HL-60/S4 (cell line): ENCODE results near the gene TBC1D22A.

ENCODE experiments used
- in situ Hi-C: fragments of 300-500 bp; cut with MboI; formaldehyde crosslinking; loops from 2 replicates; pipeline ENCODE4 v1.14.3; 2022; ENCODE audit warnings: low sequenced_read_pairs

Gene TBC1D22A

GRCh38 chr22:46752286-46752987, 10.0 kb upstream of the TBC1D22A start:
- in situ Hi-C loops = no loop called here

DNA sequence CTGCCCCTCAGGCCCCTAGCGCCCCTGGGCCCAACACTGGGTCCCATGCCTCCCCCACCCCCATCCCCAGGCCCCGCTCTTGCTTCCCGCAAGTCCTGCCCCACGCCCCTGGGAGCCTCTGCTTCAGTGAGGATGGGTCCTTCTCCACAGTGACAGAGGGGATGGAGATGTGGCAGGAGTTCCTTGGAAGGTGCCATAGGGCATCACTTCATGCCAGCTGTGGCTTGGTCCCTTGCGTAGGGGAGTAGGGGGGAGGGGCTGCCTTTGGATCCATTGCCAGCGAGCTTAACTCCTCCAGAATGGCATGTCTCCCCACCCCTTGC, 9.5 kb upstream of the TBC1D22A start:
- in situ Hi-C loops = no loop called here

- in situ Hi-C loops = no loop called here
Observed at GRCh38 chr22:46753360-46753759, 9.1 kb upstream of the TBC1D22A start.

GRCh38 chr22:46753761-46754109, 8.7 kb upstream of the TBC1D22A start:
- in situ Hi-C loops = no loop called here

DNA sequence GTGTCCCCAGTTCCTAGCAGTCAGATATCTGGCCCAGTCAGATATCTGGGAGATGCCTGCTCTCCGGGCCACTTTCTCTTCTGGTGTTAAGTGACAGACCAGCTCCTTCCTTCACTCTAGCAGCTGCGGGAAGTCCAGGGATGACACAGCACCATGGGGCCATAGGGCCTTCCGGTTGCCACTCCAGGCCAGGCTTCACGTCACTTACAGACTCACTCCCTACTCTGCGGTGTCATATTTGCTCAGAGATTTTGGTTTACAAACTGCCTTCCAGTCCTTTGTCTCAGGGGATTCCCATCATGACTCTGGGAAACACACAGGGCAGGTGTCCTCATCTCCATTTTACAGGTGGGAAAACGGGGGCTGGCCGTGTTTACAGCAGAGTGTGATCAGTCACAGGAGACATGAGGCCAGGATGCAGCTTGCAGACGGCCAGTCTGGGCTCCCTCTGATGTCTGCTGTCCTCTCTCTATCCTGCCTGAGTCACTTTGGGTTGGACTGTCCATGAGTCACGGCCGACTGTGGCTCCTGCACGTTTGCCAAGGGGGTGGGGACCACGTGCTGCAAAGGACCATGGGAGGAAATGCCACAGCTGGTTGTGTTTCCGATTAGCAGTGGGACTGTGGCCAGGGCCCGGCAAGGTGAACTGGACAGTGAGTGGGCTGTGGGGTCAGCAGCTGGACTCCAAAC, 8.2 kb upstream of the TBC1D22A start:
- in situ Hi-C loops = no loop called here

- in situ Hi-C loops = no loop called here
Observed at GRCh38 chr22:46754826-46755225, 7.6 kb upstream of the TBC1D22A start.

GRCh38 chr22:46755525-46755924, 6.9 kb upstream of the TBC1D22A start:
- in situ Hi-C loops = no loop called here

DNA sequence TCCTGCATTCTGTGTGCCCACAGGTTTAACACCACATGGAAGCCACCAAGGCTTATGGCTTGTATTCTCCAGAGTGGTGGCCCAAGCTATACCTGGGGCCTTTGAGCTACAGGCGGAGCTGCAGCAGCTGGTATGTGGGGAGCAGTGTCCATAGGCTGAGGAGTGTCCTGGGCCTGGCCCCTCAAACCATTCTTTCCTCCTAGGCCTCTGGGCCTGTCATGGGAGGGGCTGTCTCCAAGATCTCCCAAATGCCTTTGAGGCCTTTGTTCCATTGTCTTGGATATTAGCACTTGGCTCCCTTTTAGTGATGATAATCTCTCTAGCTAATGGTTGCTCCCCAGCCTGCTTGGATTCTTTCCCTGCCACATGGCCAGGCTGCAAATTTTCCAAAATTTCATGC, 6.4 kb upstream of the TBC1D22A start:
- in situ Hi-C loops = no loop called here

DNA sequence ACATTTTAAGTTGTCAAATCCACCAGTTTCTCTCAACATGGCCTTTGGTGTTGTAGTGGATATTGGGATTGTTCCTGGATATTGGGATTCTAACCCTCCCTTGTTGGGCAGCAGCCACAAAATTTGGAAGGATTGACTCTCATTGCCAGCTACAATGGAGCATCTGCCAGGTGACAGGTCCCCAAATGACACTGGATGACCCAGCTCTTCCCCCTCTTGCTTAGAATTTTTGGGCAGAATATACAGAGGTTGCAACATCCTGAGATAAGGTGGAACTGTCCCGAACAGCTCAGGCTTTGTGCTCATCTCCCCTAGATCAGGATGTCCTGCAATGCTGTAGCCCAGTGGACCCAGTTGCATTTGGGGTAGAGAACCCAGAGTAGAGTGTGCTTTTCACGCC, 5.3 kb upstream of the TBC1D22A start:
- in situ Hi-C loops = no loop called here

GRCh38 chr22:46758121-46758520, 4.3 kb upstream of the TBC1D22A start:
- in situ Hi-C loops = no loop called here

GRCh38 chr22:46758867-46759290, 3.6 kb upstream of the TBC1D22A start:
- in situ Hi-C loops = no loop called here

DNA sequence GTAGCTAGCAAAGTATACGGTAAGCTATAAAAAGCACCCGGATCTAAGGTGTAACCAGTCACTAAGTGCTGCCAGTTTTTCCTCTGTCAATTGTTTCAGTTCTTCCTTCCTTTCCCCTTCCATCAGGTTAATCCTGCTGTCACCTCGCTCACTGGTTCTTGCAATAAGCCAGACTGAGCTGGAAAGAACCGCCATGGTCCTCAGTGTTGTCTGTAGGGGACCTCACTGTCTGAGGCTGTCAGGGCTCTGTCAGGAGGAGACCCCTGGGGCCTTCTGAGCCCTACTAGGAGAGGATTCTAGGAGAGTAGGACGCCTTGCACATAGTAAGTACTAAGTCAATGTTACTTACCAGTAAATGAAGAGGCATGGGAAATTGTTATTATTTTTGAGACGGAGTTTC, 1.4 kb upstream of the TBC1D22A start:
- in situ Hi-C loops = no loop called here

DNA sequence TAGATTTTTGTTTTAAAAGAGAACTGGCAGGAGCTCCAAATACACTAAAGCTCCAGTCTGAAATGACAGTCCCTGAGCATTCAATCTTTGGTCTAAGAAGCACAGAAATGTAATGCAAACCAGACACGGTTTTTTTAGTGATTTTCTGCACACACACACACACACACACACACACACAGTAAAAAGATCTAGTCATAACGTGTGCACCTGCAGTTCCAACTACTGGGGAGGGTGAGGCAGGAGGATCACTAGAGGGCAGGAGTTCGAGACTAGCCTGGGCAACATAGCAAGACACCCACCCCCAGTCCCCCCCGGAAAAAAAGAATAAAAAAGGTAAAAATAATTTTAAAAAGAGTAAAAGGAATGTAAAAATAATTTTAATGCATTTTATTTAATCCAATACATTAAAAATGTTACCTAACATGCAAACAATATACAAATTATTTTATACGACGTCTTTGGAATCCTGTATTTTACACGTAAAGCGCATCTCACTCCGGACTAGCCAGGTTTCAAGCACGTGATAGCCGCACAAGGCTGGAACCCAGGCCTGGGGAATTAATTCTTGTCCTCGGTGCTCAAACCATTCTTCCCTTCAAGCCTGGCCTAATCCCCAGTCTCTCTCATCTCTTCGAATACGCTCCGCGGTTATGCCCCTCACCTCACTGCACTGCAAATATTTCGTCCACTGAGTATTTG, 762 bp upstream of the TBC1D22A start:
- in situ Hi-C loops = no loop called here

DNA sequence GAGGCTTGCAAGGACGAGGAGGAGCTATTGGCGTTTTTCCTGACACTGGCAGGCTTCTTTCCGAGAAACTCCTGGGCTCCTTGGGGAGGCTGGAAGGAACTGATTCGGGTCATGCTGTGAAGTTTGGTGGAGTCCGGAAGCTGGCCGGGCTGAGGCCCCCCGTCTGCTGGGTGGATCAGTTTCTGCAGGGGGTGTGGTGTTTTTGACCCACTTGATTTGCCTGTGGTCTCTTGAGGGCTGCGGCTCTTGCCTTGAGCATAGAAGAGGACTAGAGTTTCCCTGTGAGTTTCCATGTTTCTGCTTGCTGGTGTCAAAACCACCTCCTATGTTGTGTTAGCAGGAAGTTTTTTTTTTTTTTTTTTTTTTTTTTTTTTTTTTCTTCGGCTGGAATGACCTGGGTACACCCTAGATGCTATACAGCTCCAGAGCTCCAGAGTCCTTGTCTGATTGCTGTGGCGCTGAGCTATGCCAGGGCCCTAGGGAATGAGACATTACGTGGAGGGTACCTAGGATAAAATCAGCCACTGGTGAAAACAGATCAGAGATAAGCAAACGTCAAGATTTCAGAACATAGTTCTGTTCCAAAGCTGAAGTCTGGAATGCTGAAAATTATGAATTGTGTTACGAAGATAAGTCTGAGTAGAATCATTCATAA, 728 bp downstream of the TBC1D22A start:
- in situ Hi-C loops = no loop called here

DNA sequence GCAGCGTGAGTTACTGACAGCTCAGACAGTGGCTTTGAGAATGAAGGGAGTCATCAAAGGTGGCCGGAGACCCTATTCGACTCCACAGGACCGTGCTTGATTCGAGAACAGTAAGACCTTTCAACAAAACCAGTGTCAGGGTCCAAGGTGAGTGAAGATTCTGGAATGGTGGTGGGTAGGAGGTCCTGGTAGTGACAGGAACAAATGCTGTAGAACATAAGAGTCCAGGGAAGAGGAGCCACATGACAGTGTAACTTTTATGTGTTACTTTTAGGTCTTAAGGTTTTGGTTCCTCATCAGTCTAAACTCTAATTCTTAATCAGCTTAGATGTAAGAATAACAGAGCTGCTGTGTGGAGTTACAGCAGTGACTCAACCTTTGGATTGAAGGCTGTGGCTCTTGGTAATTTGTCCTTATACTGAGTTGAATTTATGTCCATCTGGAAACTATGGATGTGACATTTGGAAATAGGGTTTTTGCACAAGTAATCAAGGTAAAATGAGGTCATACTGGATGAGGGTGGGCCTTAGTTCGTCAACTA, 1.8 kb downstream of the TBC1D22A start:
- in situ Hi-C loops = no loop called here

DNA sequence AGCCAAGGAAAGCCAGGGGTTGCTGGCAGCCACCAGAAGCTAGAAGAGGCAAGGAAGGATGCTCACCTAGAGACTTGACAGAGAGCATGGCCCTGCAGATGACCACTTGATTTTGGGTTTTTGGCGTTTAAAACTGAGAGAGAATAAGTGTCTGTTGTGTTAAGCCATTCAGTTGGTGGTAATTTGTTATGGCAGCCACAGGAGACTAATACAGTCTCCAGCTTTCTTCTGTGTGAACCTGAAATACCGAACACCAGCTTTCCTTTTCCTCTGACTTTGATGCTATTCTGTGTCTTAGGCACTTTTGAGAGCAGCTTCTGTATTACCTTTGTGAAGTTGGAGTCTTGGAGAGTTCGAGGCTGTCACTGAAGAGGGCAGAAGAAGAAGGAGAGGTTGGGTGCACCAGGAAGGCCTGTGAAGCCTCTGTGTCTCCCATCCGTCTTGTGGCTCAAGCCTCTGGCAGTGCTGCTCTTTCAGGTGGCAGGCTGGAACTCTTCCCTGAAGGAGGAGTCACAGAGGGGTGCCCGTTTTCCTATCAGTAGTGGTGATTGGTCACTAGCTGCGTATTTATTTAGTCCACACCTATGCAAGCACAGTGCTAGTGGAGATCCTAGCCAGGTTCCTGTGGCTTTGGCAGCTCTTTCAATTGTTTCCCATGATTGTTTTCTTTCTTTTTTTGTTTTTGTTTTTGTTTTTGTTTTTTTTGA, 2.5 kb downstream of the TBC1D22A start:
- in situ Hi-C loops = no loop called here

DNA sequence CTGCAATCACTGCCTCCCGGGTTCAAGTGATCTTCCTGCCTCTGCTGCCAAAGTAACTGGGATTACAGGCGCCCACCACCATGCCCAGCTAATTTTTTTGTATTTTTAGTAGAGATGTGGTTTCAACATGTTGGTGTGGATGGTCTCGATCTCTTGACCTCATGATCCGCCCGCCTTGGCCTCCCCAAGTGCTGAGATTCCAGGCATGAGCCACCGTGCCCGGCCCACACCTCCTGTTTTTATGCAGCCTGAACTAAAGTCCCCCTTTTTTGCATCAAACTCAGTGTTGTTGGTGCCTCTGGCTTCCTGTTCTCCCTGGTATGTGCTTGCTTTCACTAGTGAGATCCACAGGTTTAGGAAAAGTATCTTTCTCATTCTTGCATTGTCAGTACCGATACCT, 4.2 kb downstream of the TBC1D22A start:
- in situ Hi-C loops = no loop called here

- in situ Hi-C loops = no loop called here
Observed at GRCh38 chr22:46767249-46767985, 5.0 kb downstream of the TBC1D22A start.

DNA sequence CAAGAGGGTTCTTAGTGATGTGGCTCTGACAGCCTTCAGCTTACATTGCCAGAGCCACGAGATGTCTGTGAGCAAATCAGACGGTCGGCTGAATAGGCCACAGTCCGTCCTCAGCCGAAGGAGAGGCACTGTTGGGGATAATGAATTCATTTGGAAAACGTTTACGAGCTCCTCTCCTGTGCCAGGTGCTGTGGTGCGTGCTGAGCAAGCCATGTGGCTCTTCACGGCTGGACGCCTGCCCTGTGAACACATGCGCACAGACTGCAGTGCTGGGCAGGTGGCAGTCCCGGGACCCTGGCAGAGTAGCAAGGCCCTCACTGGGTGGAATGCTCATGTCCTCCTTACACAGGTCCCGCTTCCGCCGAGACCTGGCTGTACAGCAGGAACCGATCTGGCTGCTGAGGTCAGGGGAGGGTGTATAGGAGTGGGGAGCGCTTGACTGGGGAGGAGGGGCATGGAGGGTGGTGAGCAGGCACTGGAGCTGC, 6.8 kb downstream of the TBC1D22A start:
- in situ Hi-C loops = no loop called here

- in situ Hi-C loops = no loop called here
Observed at GRCh38 chr22:46769706-46770105, 7.3 kb downstream of the TBC1D22A start.
